ENCODE data around the gene ASPA. TPM values are rescaled to one million over a fixed set of nuclear protein-coding genes. Genes with fewer than 3 reads are reported as not detected.
"Not testable (repeated sequence)": the region's sequence is repeated elsewhere in the genome, so short reads cannot be mapped to it uniquely, and the experiment has no call there.

ASPA gene
- total RNA-seq, 4 donors from 2014 or later = 7.8 to 19.2 (median 15.4) TPM

- Histone ChIP-seq H3K9me3 (no peaks in the 10 kb centered on the region), H3K27me3 (no peaks in the 10 kb centered on the region), H3K27ac (no peak overlapping the region), H3K4me3 (no peak overlapping the region), H3K36me3 (no peaks in the 10 kb centered on the region), H3K4me1 (peaks cover 0 to 5% (median 0%) of the 10 kb centered on the region in 4 donors)
- no peak for TF ChIP-seq CTCF (IDR thresholded peaks at IDR 0.05)
- TF ChIP-seq EP300 (IDR thresholded peaks at IDR 0.05) = no peak
- no peak for TF ChIP-seq POLR2A (IDR thresholded peaks at IDR 0.05)
- no peak for DNase-seq (ENCODE audit: low spot score in 2 of 2)
- 53 to 56% methylated on average over 2 of the region's 2 CpGs for WGBS, 2 donors
Observed at GRCh38 chr17:3447625-3448024, 28.2 kb upstream of the ASPA start.

GRCh38 chr17:3448059-3448665, 27.6 kb upstream of the ASPA start:
- WGBS, 2 donors = 38 to 48% methylated on average over 2 of the region's 2 CpGs
- no peak for DNase-seq (ENCODE audit: low spot score in 2 of 2)
- H3K4me1 ChIP-seq = peaks cover 0 to 5% (median 0%) of the 10 kb centered on the region in 4 donors
- no peak overlapping the region for H3K27ac ChIP-seq
- TF ChIP-seq POLR2A (IDR thresholded peaks at IDR 0.05) (no peak), EP300 (IDR thresholded peaks at IDR 0.05) (no peak), CTCF (IDR thresholded peaks at IDR 0.05) (no peak)
- H3K27me3 ChIP-seq = no peaks in the 10 kb centered on the region
- no peaks in the 10 kb centered on the region for H3K9me3 ChIP-seq
- no peaks in the 10 kb centered on the region for H3K36me3 ChIP-seq
- no peak overlapping the region for H3K4me3 ChIP-seq

- not testable (repeated sequence) for DNase-seq (ENCODE audit: low spot score in 2 of 2); H3K4me3 ChIP-seq; H3K27ac ChIP-seq; H3K4me1 ChIP-seq; H3K27me3 ChIP-seq; H3K36me3 ChIP-seq; H3K9me3 ChIP-seq
- 57 to 71% methylated on average over 1 of the region's 1 CpG for WGBS, 2 donors
Observed at GRCh38 chr17:3466355-3466754, 9.4 kb upstream of the ASPA start.

DNA sequence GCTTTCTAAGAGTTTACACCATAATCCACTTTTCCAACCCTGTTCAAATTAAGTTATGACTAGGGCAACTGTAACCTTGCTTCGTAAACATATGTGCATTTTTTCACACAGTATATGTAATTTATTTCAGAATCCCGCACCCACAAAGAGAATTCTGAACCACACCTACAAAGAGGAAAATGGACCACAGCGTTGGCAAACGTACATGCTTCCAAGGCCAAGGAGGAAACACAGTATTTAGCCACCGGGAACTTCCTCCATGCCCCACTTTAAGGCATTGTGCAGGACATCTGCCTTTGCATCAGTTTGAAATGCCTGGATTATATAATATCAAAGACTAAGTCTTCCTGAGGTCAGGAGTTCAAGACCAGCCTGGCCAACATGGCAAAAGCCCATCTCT, 6.3 kb upstream of the ASPA start:
- Histone ChIP-seq H3K4me1 (peaks cover 0 to 11% (median 5%) of the 10 kb centered on the region in 4 donors), H3K9me3 (no peaks in the 10 kb centered on the region), H3K4me3 (no peak overlapping the region), H3K27ac (no peak overlapping the region), H3K27me3 (no peaks in the 10 kb centered on the region), H3K36me3 (no peaks in the 10 kb centered on the region)
- no peak for DNase-seq (ENCODE audit: low spot score in 2 of 2)
- 58 to 75% methylated on average over 5 of the region's 5 CpGs for WGBS, 2 donors
- no peak for TF ChIP-seq EP300 (IDR thresholded peaks at IDR 0.05)
- no peak for TF ChIP-seq CTCF (IDR thresholded peaks at IDR 0.05)
- no peak for TF ChIP-seq POLR2A (IDR thresholded peaks at IDR 0.05)

GRCh38 chr17:3471599-3471998, 4.2 kb upstream of the ASPA start, which contains the start of gene SPATA22:
TSS of gene SPATA22 (minus strand) at chr17:3471819. CDS start at chr17:3469325, 2,494 bp downstream.
- Histone ChIP-seq H3K27ac (peak within 1 kb of the TSS in 1 of 4 donors; percentile 93), H3K4me1 (peaks cover 5 to 22% (median 13%) of the 10 kb centered on the region in 4 donors), H3K4me3 (no peak within 1 kb of the TSS), H3K36me3 (no peaks in the 10 kb centered on the region), H3K27me3 (no peaks in the 10 kb centered on the region), H3K9me3 (no peaks in the 10 kb centered on the region)
- WGBS, 2 donors = 96% methylated on average over 38 of the region's 38 CpGs
- no peak for DNase-seq (ENCODE audit: low spot score in 2 of 2)
- no peak for TF ChIP-seq EP300 (IDR thresholded peaks at IDR 0.05)
- TF ChIP-seq POLR2A (IDR thresholded peaks at IDR 0.05) = no peak
- no peak for TF ChIP-seq CTCF (IDR thresholded peaks at IDR 0.05)

All from tibial nerve (tissue), 4 donors.